H1 (cell line): ENCODE measurements around the gene KCND3. TPM values are rescaled to one million over a fixed set of nuclear protein-coding genes. Genes with fewer than 3 reads are reported as not detected.

Experiments used
- ASH2L ChIP-seq: fragments of 200-600, 300-600 bp; sonication (generic); IDR thresholded peaks from one replicate; pipeline ENCODE4 v1.7.1; 2017; ENCODE audit warnings: low read length
- BCL11A ChIP-seq, 2 experiments: IDR thresholded peaks; one replicate each; pipeline ENCODE4 v1.6.1; 2011; ENCODE audit warnings: low read depth in 2 of 2, low read length in 2 of 2, mild to moderate bottlenecking in 2 of 2
- BRCA1 ChIP-seq: IDR thresholded peaks from 2 replicates; pipeline ENCODE4 v1.6.1; 2012; ENCODE audit warnings: low read depth, low read length, improper control_type of control experiment
- CREB1 ChIP-seq: IDR thresholded peaks from 2 replicates; pipeline ENCODE4 v1.6.1; 2012; ENCODE audit warnings: inconsistent platforms
- FOSL1 ChIP-seq: IDR thresholded peaks from 2 replicates; pipeline ENCODE4 v1.6.1; 2011; ENCODE audit warnings: mild to moderate bottlenecking, low read depth, low read length, moderate library complexity; ENCODE audit not compliant: insufficient read depth
- KDM1A ChIP-seq: fragments of 200-600, 300-600 bp; sonication (generic); IDR thresholded peaks from 2 replicates; pipeline ENCODE4 v1.7.1; 2016; ENCODE audit warnings: mild to moderate bottlenecking, low read length, borderline replicate concordance
- SIRT6 ChIP-seq: IDR thresholded peaks from one replicate; pipeline ENCODE4 v1.7.1; 2012; ENCODE audit warnings: low read length, inconsistent platforms
- polyA plus RNA-seq, 7 experiments: library from polyadenylated mRNA; depleted of rRNA in 3 of 7; stranded (reverse) in 5 of 7; unstranded in 2 of 7; fragments of >200 nt in 5 of 7; fragments of 200-250 nt in 2 of 7; gene quantifications; 1 replicate in 5 of 7; 2 replicates in 1 of 7; 4 replicates in 1 of 7; pipeline versions ENCODE4 v1.2.1 to v1.2.3, GENCODE V29; 2011 to 2013; ENCODE audit warnings: missing spikeins in 2 of 7, mixed read lengths in 2 of 7
- total RNA-seq: library from RNA; stranded (reverse); fragmentation: NEBNext Ultra II Directional; extraction: Animal tissue kit (Norgen Biotek cat#: 25700); gene quantifications from 2 replicates; pipeline ENCODE4 v1.2.1, GENCODE V29; 2021

The KCND3 gene
- total and polyA plus RNA-seq, 2 of the 8 experiments (the other 6 are each of a cell fraction or from before 2014, with no cell fraction given): 0.14 to 0.48 TPM

GRCh38 chr1:111730706-111731105, 258.8 kb downstream of the KCND3 start (continued):
- no peak for TF ChIP-seq BCL11A (IDR thresholded peaks at IDR 0.05; ENCODE audit: low read depth in 2 of 2, low read length in 2 of 2)
- TF ChIP-seq ASH2L: no peak
- no peak for TF ChIP-seq KDM1A
- TF ChIP-seq FOSL1: no peak
- no peak for TF ChIP-seq CREB1
- no peak for TF ChIP-seq SIRT6
- TF ChIP-seq BRCA1: no peak
